ENCODE data around the gene RETREG2.

Gene RETREG2

GRCh38 chr2:219169930-219170654, 8.0 kb upstream of the RETREG2 start, which contains the start of gene SLC23A3:
Gene SLC23A3, minus strand, starts transcription at chr2:219170029. Its CDS starts 45 bp downstream, at chr2:219169984.
- no peak for DNase-seq (ENCODE audit: low read depth)

GRCh38 chr2:219171231-219171651, 6.8 kb upstream of the RETREG2 start:
- peak; percentile 41 for DNase-seq (ENCODE audit: low read depth)

- DNase-seq (ENCODE audit: low read depth): no peak
Measured at GRCh38 chr2:219172231-219173154, 5.6 kb upstream of the RETREG2 start.

GRCh38 chr2:219173176-219173575, 4.9 kb upstream of the RETREG2 start:
- no peak for DNase-seq (ENCODE audit: low read depth)

- no peak for DNase-seq (ENCODE audit: low read depth)
Measured at GRCh38 chr2:219174146-219174545, 3.9 kb upstream of the RETREG2 start.

- DNase-seq (ENCODE audit: low read depth): no peak
Measured at GRCh38 chr2:219174801-219175200, 3.3 kb upstream of the RETREG2 start.

- no peak for DNase-seq (ENCODE audit: low read depth)
Measured at GRCh38 chr2:219175486-219175885, 2.6 kb upstream of the RETREG2 start.

GRCh38 chr2:219175928-219176817, 1.9 kb upstream of the RETREG2 start:
- no peak for DNase-seq (ENCODE audit: low read depth)

GRCh38 chr2:219176818-219177551, 1.1 kb upstream of the RETREG2 start, which contains the start of gene CNPPD1:
Gene CNPPD1, minus strand, starts transcription at chr2:219176925. Its CDS starts 97 bp downstream, at chr2:219176828.
- peak; percentile 56 for DNase-seq (ENCODE audit: low read depth)

GRCh38 chr2:219178377-219179175, 501 bp downstream of the RETREG2 start:
- DNase-seq (ENCODE audit: low read depth): no peak

GRCh38 chr2:219179601-219180465, 1.8 kb downstream of the RETREG2 start:
- no peak for DNase-seq (ENCODE audit: low read depth)

- no peak for DNase-seq (ENCODE audit: low read depth)
Measured at GRCh38 chr2:219180961-219181360, 2.9 kb downstream of the RETREG2 start.

GRCh38 chr2:219181531-219181930, 3.5 kb downstream of the RETREG2 start:
- DNase-seq (ENCODE audit: low read depth): no peak

GRCh38 chr2:219182331-219183150, 4.5 kb downstream of the RETREG2 start:
- no peak for DNase-seq (ENCODE audit: low read depth)

GRCh38 chr2:219183151-219183772, 5.2 kb downstream of the RETREG2 start:
- no peak for DNase-seq (ENCODE audit: low read depth)

GRCh38 chr2:219184121-219184520, 6.0 kb downstream of the RETREG2 start:
- DNase-seq (ENCODE audit: low read depth): no peak

- no peak for DNase-seq (ENCODE audit: low read depth)
Measured at GRCh38 chr2:219186754-219187456, 8.8 kb downstream of the RETREG2 start.
